ENCODE data around the gene HTR7. TPM values are rescaled to one million over a fixed set of nuclear protein-coding genes. Genes with fewer than 3 reads are reported as not detected.

Gene HTR7
- polyA plus RNA-seq, 2 of the 4 experiments (the other 2 are of a cell fraction), result 0.04 to 0.05 TPM

GRCh38 chr10:90788199-90788491 lies 69.7 kb downstream of the HTR7 start:
- ATAC-seq, result no peak
- Histone ChIP-seq H3K9me3 (no peaks in the 10 kb centered on the region), H3K27ac (no peak overlapping the region), H3K4me3 (no peak overlapping the region), H3K4me2 (no peak overlapping the region), H3K4me1 (no peaks in the 10 kb centered on the region)
- TF ChIP-seq RFX5 (IDR thresholded peaks at IDR 0.05) (no peak), TFCP2L1 (CRISPR knock-in tag; IDR thresholded peaks at IDR 0.05) (no peak), CEBPB (IDR thresholded peaks at IDR 0.05) (no peak), HEYL (CRISPR knock-in tag; IDR thresholded peaks at IDR 0.05) (no peak), JUNB (IDR thresholded peaks at IDR 0.05) (no peak), HDAC2 (IDR thresholded peaks at IDR 0.05) (no peak), FOSB (CRISPR knock-in tag; IDR thresholded peaks at IDR 0.05) (no peak), FOXS1 (CRISPR knock-in tag; IDR thresholded peaks at IDR 0.05) (no peak), CHD2 (IDR thresholded peaks at IDR 0.05; ENCODE audit: low read length, partially characterized antibody) (no peak), E2F6 (IDR thresholded peaks at IDR 0.05; ENCODE audit: borderline replicate concordance, low read depth) (no peak), CBX2 (IDR thresholded peaks at IDR 0.05; ENCODE audit: borderline replicate concordance, low read depth) (no peak), JUN (IDR thresholded peaks at IDR 0.05) (no peak), KDM1A (IDR thresholded peaks at IDR 0.05; ENCODE audit: low read depth) (no peak), SMC3 (IDR thresholded peaks at IDR 0.05) (no peak)
- ChIA-PET POLR2A (no interaction called here), CTCF (interaction anchor here (0.5 to 3.1 kb wide), 21 partner anchors 9 to 1435 kb away, joined by 3 to 14 read pairs (median 4); no protein-coding TSS in a partner anchor)
- no peak for DNase-seq (ENCODE audit: low read depth in 1 of 2, low spot score in 1 of 2)
- 24% methylated on average over 3 of the region's 3 CpGs for WGBS (ENCODE audit: missing lambda C conversion rate)
- FAIRE-seq, result no peak

- DNase-seq (ENCODE audit: low read depth in 1 of 2, low spot score in 1 of 2) (peak; percentile 22 to 42), FAIRE-seq (no peak), ATAC-seq (peak; percentile 74 to 92; a peak in 5 of 6 replicates)
- 23% methylated on average over 9 of the region's 9 CpGs for WGBS (ENCODE audit: missing lambda C conversion rate)
- Histone ChIP-seq H3K4me1 (no peaks in the 10 kb centered on the region), H3K27ac (no peak overlapping the region), H3K9me3 (no peaks in the 10 kb centered on the region), H3K4me2 (no peak overlapping the region), H3K4me3 (no peak overlapping the region)
- ChIA-PET POLR2A (no interaction called here), CTCF (interaction anchor here (0.5 to 3.1 kb wide), 24 partner anchors 9 to 1435 kb away, joined by 3 to 14 read pairs (median 4); no protein-coding TSS in a partner anchor)
- TF ChIP-seq FOXS1 (CRISPR knock-in tag; IDR thresholded peaks at IDR 0.05), result no peak
- no peak for TF ChIP-seq MAX (IDR thresholded peaks at IDR 0.05)
- TF ChIP-seq PHF8 (IDR thresholded peaks at IDR 0.05; ENCODE audit: borderline replicate concordance, low read depth), result no peak
- no peak for TF ChIP-seq HEYL (CRISPR knock-in tag; IDR thresholded peaks at IDR 0.05)
- no peak for TF ChIP-seq RNF2 (IDR thresholded peaks at IDR 0.05; ENCODE audit: borderline replicate concordance, low read depth)
- TF ChIP-seq BHLHE40 (IDR thresholded peaks at IDR 0.05; ENCODE audit: low read depth, low read length), result no peak
- no peak for TF ChIP-seq HMGXB4 (CRISPR knock-in tag; IDR thresholded peaks at IDR 0.05; ENCODE audit: borderline replicate concordance)
- TF ChIP-seq RAD21 (conservative IDR thresholded peaks at IDR 0.05 in 1 of 2, IDR thresholded peaks at IDR 0.05 in 1 of 2), result peak; percentile 65 to 72
- TF ChIP-seq CTCF (IDR thresholded peaks at IDR 0.05), result peak; percentile 71
- TF ChIP-seq ZC3H11A (IDR thresholded peaks at IDR 0.05), result no peak
- peak; percentile 58 for TF ChIP-seq SMC3 (IDR thresholded peaks at IDR 0.05)
- TF ChIP-seq NR3C1 (IDR thresholded peaks at IDR 0.05), result no peak
- TF ChIP-seq RFX5 (IDR thresholded peaks at IDR 0.05), result no peak
- TF ChIP-seq JUN (IDR thresholded peaks at IDR 0.05), result no peak
- no peak for TF ChIP-seq TFCP2L1 (CRISPR knock-in tag; IDR thresholded peaks at IDR 0.05)
- TF ChIP-seq POLR2AphosphoS2 (conservative IDR thresholded peaks at IDR 0.05; ENCODE audit: low read length), result no peak
- TF ChIP-seq E2F6 (IDR thresholded peaks at IDR 0.05; ENCODE audit: borderline replicate concordance, low read depth), result no peak
- no peak for TF ChIP-seq EP300 (IDR thresholded peaks at IDR 0.05)
Observed at GRCh38 chr10:90787393-90788198, 70.2 kb downstream of the HTR7 start.

All from A549 (cell line).